Parathyroid adenoma (tissue), 2 donors: ENCODE results near the gene BAIAP3.
A peak's percentile ranks its signal among the peaks of the same experiment; 100 is the strongest.

Experiments
- H2AFZ ChIP-seq: fragments of 300-600 bp; sonication (generic); one replicate; pipeline ENCODE4 v1.7.0; 2017; ENCODE audit warnings: antibody characterized with exemption, mild to moderate bottlenecking
- H3K27ac ChIP-seq: fragments of 300-600 bp; sonication (generic); one replicate; pipeline ENCODE4 v1.7.0; 2017
- H3K27me3 ChIP-seq: fragments of 300-600 bp; sonication (generic); one replicate; pipeline ENCODE4 v1.7.0; 2017; ENCODE audit warnings: low read length; ENCODE audit not compliant: control insufficient read depth, insufficient read depth
- H3K36me3 ChIP-seq: fragments of 300-600 bp; sonication (generic); one replicate; pipeline ENCODE4 v1.7.0; 2017; ENCODE audit warnings: low read length; ENCODE audit not compliant: control insufficient read depth, insufficient read depth
- H3K4me1 ChIP-seq: fragments of 300-600 bp; sonication (generic); one replicate; pipeline ENCODE4 v1.7.0; 2017; ENCODE audit warnings: control low read depth
- H3K4me2 ChIP-seq: fragments of 300-600 bp; sonication (generic); one replicate; pipeline ENCODE4 v1.7.0; 2017; ENCODE audit warnings: low read length
- H3K4me3 ChIP-seq: fragments of 300-600 bp; sonication (generic); one replicate; pipeline ENCODE4 v1.7.0; 2017; ENCODE audit warnings: low read depth, low read length
- H3K79me2 ChIP-seq: fragments of 300-600 bp; sonication (generic); one replicate; pipeline ENCODE4 v1.7.0; 2017; ENCODE audit warnings: control low read depth
- H3K9ac ChIP-seq: fragments of 300-600 bp; sonication (generic); one replicate; pipeline ENCODE4 v1.7.0; 2017; ENCODE audit warnings: mild to moderate bottlenecking
- H3K9me3 ChIP-seq: fragments of 300-600 bp; sonication (generic); one replicate; pipeline ENCODE4 v1.7.0; 2017; ENCODE audit warnings: low read length; ENCODE audit not compliant: control insufficient read depth
- TF ChIP-seq, protein P1 (sequence below): fragments of 300-600 bp; sonication (generic); IDR thresholded peaks from one replicate; pipeline ENCODE4 v1.7.0; 2017; ENCODE audit warnings: antibody characterized with exemption, mild to moderate bottlenecking
- donor health status: primary hyperparathyroidism.

BAIAP3 gene

DNA sequence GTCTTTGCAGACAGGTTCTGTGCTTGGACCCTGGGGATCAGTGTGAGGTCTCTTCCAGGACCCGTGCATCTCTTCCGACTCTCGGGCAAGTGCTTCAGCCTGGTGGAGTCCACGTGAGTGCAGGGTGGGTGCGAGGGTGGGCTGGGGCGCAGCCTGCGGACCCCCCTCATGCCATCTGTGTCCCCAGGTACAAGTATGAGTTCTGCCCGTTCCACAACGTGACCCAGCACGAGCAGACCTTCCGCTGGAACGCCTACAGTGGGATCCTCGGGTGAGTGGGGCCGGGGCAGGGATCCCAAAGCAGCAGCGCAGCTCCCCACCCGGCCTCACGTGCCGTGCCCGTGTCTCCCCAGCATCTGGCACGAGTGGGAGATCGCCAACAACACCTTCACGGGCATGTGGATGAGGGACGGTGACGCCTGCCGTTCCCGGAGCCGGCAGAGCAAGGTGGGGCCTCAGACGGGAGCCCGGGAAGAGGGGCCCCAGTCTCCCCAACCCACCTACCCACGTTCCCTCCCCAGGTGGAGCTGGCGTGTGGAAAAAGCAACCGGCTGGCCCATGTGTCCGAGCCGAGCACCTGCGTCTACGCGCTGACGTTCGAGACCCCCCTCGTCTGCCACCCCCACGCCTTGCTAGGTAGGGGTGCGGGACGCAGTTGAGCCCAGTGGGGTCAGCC is 28.4 kb downstream of the BAIAP3 start:
- Histone ChIP-seq H3K79me2 (peaks cover 9% of the 10 kb centered on the region), H3K9ac (no peak overlapping the region)

DNA sequence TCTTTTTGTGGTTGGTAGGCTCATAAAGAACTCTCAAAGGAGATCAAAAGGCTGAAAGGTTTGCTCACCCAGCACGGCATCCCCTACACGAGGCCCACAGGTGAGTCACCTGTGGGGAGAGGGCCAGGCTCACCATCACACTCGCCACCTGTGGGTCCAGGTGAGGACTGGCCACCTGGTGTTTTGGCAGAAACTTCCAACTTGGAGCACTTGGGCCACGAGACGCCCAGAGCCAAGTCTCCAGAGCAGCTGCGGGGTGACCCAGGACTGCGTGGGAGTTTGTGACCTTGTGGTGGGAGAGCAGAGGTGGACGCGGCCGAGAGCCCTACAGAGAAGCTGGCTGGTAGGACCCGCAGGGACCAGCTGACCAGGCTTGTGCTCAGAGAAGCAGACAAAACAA is 29.4 kb downstream of the BAIAP3 start:
- no peak overlapping the region for H3K4me2 ChIP-seq
- no peak overlapping the region for H2AFZ ChIP-seq
- no peaks in the 10 kb centered on the region for H3K4me1 ChIP-seq
- no peaks in the 10 kb centered on the region for H3K36me3 ChIP-seq
- no peaks in the 10 kb centered on the region for H3K27me3 ChIP-seq
- H3K79me2 ChIP-seq, result peaks cover 9% of the 10 kb centered on the region
- TF ChIP-seq, protein P1, sequence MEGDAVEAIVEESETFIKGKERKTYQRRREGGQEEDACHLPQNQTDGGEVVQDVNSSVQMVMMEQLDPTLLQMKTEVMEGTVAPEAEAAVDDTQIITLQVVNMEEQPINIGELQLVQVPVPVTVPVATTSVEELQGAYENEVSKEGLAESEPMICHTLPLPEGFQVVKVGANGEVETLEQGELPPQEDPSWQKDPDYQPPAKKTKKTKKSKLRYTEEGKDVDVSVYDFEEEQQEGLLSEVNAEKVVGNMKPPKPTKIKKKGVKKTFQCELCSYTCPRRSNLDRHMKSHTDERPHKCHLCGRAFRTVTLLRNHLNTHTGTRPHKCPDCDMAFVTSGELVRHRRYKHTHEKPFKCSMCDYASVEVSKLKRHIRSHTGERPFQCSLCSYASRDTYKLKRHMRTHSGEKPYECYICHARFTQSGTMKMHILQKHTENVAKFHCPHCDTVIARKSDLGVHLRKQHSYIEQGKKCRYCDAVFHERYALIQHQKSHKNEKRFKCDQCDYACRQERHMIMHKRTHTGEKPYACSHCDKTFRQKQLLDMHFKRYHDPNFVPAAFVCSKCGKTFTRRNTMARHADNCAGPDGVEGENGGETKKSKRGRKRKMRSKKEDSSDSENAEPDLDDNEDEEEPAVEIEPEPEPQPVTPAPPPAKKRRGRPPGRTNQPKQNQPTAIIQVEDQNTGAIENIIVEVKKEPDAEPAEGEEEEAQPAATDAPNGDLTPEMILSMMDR, result no peak
- no peak overlapping the region for H3K9ac ChIP-seq
- no peaks in the 10 kb centered on the region for H3K9me3 ChIP-seq
- no peak overlapping the region for H3K27ac ChIP-seq
- H3K4me3 ChIP-seq, result no peak overlapping the region

More for the DNA sequence above, 28.4 kb downstream of the BAIAP3 start:
- Histone ChIP-seq H3K27ac (no peak overlapping the region), H3K4me2 (no peak overlapping the region), H3K36me3 (no peaks in the 10 kb centered on the region), H3K4me3 (no peak overlapping the region), H3K9me3 (no peaks in the 10 kb centered on the region), H3K27me3 (no peaks in the 10 kb centered on the region), H2AFZ (no peak overlapping the region), H3K4me1 (no peaks in the 10 kb centered on the region)
- TF ChIP-seq, protein P1, result no peak

DNA sequence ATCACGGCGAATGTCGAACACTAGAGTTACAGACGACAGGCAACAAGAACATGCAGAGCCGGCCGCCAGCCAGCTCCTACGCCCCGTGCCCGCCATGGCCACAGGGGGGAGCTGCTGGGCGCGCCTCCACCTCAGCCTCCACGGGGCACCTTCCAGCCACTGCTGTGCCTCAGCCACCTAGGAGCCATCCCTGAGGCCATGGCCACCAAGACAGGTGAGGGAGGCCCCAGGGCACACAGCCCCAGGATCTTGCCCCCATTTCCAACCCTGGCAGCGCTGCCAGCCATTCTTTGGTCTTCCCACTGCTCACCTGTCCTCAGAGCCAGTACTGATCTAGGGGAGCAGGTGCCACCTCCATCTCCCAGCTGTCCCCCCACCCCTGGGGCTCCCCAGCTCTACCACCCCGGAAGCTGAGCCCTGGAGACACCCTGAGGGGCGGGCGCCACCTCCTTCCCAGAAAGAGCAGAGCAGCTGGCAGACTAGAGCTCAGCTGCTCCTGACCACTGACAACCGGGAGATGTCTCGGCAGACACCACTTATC is 30.1 kb downstream of the BAIAP3 start:
- H3K9me3 ChIP-seq, result no peaks in the 10 kb centered on the region
- H3K27ac ChIP-seq, result no peak overlapping the region
- H3K9ac ChIP-seq, result no peak overlapping the region
- no peak overlapping the region for H2AFZ ChIP-seq
- no peaks in the 10 kb centered on the region for H3K36me3 ChIP-seq
- TF ChIP-seq, protein P1, result peak; percentile 63
- H3K4me3 ChIP-seq, result no peak overlapping the region
- no peak overlapping the region for H3K4me2 ChIP-seq
- H3K27me3 ChIP-seq, result no peaks in the 10 kb centered on the region
- H3K79me2 ChIP-seq, result peaks cover 9% of the 10 kb centered on the region
- no peaks in the 10 kb centered on the region for H3K4me1 ChIP-seq

DNA sequence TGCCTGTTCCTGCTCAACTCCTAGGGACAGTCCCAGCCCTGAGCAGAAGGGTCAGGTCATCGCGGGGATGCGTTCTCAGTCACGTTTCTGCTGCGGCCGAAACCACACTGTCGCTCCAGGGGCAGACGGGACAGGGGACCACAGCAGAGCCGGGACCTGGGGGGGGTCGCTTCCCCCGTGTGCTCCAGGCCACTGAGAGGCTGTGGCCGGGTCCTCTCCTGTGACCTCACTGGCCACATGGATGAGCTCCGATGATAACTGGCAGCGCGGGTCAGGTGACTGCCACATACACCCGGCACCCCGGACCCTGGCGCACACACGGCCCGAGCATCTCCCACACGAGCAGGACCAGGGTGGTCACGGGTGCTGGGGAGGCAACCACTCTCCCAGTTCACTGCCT is 31.1 kb downstream of the BAIAP3 start:
- TF ChIP-seq, protein P1, result no peak
- no peak overlapping the region for H3K27ac ChIP-seq
- no peak overlapping the region for H2AFZ ChIP-seq
- peaks cover 5% of the 10 kb centered on the region for H3K79me2 ChIP-seq
- no peak overlapping the region for H3K4me3 ChIP-seq
- no peak overlapping the region for H3K4me2 ChIP-seq
- no peaks in the 10 kb centered on the region for H3K9me3 ChIP-seq
- no peak overlapping the region for H3K9ac ChIP-seq
- no peaks in the 10 kb centered on the region for H3K36me3 ChIP-seq
- no peaks in the 10 kb centered on the region for H3K4me1 ChIP-seq
- no peaks in the 10 kb centered on the region for H3K27me3 ChIP-seq
